ENCODE data around the gene USP46.

Gene USP46

GRCh38 chr4:52568351-52568750 lies 90.8 kb downstream of the USP46 start:
- DNase-seq, result no peak

- DNase-seq, result no peak
Observed at GRCh38 chr4:52566136-52567031, 92.7 kb downstream of the USP46 start.

- DNase-seq, result no peak
Observed at GRCh38 chr4:52560844-52561280, 98.2 kb downstream of the USP46 start.

GRCh38 chr4:52555356-52555716 lies 103.8 kb downstream of the USP46 start:
- no peak for DNase-seq

GRCh38 chr4:52554612-52555355 lies 104.3 kb downstream of the USP46 start:
- no peak for DNase-seq

DNA sequence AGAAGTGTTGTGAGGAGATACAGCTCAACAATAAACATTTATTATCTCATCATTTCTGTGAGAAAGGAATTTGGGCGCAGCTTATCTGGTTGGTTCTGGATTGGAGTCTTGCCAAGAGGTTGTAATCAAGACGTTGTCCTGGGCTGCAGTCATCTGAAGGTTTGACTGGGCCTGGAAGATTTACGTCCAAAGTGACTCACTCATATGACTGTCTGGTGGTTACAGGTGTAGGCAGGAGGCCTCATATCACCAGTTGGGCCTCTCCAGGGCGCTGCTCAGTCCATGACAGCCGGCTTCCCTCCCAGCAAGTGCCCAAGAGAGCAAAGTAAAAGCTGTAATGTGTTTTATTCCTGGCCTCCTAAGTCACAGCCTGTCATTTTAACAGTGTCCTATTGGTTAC lies 106.3 kb downstream of the USP46 start:
- no peak for DNase-seq

DNA sequence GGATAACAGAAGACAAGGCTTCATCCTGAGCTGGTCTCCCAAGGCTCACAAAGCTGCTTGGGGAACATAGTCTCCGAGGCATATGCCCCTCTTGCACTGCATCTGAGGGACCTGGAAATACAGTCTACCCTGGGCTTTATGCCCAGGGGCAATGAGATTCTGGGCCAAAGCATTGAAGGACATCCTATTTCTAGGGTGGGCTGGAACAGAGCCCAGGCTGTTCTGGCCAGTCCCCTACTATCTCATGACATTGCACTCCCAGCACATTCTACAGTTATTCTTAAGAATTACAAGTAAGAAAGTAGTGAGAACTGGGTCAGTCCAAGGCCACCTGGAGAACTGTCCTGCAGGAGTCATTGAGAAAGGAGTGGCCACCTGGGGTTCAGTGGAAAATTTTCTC lies 107.6 kb downstream of the USP46 start:
- no peak for DNase-seq

- no peak for DNase-seq
Observed at GRCh38 chr4:52550186-52550585, 108.9 kb downstream of the USP46 start.

GRCh38 chr4:52548818-52549570 lies 110.1 kb downstream of the USP46 start:
- no peak for DNase-seq

DNA sequence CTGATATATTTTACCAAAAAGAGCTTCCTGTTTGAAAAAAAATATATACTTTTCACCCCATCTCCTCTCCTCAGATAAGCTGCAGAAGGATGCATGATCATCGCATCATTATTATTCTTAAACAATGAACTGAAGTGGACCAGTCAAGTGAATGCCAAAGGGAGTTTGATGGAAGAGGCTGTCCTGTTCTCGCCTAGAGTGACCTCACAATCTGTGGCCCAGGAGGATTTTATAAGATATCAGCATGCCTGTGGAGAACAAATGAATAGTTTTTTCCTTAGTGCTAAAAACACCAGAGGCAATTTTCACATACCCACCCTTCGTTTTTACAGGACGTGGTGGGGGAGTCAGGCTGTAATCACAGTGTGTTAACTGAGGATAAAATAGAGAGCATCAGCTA lies 112.7 kb downstream of the USP46 start:
- DNase-seq, result no peak

- DNase-seq, result peak; percentile 69
Observed at GRCh38 chr4:52545099-52546069, 113.7 kb downstream of the USP46 start.

All from right hindlimb (tissue), 1 donor.